Pons (tissue), 1 donor: ENCODE data around the gene MLF2.
"Not testable (repeated sequence)": the region's sequence is repeated elsewhere in the genome, so short reads cannot be mapped to it uniquely, and the experiment has no call there.

Experiments
- DNase-seq: peaks from one replicate; pipeline ENCODE4 v3.0.0-alpha.2; 2016; ENCODE audit warnings: low spot score

The MLF2 gene

DNA sequence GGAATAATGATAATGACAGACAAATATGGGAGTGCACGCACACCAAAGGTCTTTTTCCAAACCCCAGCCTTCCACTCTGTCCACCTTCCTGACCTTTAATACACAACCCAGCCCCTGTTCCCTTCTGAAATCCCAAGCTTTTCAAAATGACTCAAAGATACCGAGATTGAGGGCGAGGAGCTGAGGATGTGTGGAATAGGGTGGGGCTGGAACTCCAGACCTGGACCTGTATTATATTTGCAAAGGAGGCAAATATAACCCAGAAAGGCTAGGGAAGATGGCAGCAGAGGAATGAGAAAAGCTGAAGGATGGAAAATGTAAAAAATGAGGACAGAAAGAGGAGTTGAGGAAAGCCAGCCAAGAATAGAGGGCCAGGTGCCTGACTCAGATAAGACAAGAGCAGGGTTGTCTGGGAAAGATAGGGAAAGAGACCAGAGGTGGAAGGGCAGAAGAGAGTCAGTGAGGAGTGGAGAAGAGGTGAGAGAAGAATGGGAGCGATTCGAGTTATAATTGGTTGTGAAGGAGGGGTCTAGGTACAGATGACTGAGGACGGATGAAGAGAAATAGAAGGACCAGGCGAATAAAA, 12.2 kb upstream of the MLF2 start:
- DNase-seq, result no peak

GRCh38 chr12:6764011-6764828, 11.3 kb upstream of the MLF2 start:
- DNase-seq, result peak; percentile 98

- no peak for DNase-seq
Observed at GRCh38 chr12:6763380-6763779, 10.4 kb upstream of the MLF2 start.

DNA sequence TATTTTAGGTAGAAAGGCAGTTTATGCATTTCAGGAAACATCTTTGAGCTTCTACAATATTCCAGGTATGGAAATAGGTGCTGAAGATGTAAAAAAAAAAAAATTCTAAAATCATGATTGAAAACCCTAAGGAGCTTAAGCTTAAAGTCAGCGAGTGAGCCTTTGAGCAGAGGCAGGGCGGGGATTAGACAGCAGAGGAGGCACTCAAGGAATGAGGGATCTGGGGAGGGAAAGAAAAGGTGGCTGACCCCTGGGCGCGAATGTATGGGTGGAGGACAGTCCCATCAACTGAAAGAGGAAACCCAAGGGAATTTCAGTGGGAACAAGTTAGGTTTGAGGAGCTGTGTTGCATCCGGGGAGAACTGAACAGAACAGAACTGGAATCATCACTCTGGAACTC, 6.8 kb upstream of the MLF2 start:
- no peak for DNase-seq

DNA sequence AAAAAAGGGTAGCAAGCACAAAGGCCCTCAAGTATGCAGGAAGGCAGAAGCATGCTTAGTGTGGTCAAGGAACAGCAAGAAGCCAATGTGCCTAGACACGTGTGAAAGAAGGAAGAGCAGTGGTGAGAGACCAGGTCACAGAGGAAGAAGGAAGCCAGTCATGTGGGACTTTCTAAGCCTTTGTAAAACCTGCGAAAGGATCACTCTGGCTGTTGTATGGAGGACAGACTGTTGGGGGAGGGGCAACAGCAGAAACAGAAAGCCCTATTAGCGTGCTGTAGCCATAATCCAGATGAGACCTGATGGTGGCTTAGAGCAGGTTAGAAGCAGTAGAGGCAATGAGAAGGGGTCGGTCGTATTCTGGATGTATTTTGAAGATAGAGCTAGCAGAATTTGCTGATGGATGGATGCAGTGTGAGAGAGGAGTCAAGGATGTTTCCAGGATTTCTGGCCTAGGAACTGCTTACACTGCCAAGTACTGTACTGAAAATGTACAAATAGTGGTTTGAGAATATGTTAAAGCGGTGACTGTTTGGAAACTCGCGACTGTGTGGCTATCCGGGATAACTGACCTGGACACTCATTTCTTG, 5.7 kb upstream of the MLF2 start:
- DNase-seq, result no peak

- DNase-seq, result no peak
Observed at GRCh38 chr12:6757028-6757690, 4.2 kb upstream of the MLF2 start.

GRCh38 chr12:6754411-6754810, 1.5 kb upstream of the MLF2 start:
- DNase-seq, result peak; percentile 66

GRCh38 chr12:6753772-6754356, 923 bp upstream of the MLF2 start:
- DNase-seq, result no peak

- DNase-seq, result no peak
Observed at GRCh38 chr12:6752167-6752920, 597 bp downstream of the MLF2 start.

DNA sequence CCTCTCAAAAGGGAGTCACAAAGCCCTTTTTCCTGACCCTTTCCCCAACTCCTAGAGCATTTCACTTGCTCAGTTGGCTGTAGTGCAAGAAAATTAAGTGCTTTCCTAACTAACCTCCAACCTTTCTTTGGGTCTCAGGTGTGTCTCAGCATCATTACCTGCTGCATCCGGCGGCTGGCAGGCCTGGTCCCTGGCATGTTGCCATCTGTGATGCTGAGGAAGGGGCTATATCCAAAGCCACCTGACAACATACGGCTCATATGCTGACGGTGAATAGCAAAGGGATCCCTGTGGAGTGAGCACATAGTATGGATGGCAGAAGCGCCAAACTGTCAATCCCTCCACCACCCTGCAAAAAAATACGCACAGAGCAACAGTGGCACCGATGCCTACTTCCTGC, 1.2 kb downstream of the MLF2 start:
- no peak for DNase-seq

DNA sequence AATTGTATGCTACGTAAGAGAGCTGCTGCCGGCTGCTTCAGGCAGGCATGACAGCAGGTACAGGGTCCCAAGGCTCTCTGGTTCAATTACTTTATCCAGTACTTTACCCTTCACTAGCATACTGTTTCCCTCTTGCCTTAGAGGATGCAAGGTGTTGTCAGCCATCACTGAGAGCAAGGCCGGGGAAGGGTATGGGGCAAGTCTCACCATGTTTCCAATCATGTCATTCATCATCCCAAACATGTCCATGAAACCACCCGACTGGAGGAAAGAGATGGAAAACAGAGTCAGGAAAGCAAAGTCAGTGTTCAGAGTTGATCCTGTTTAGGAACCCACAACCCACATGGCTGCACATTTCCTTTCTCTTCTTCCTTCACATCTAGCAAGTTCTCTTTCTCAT, 2.4 kb downstream of the MLF2 start:
- no peak for DNase-seq

- no peak for DNase-seq
Observed at GRCh38 chr12:6748761-6749160, 4.2 kb downstream of the MLF2 start.

DNA sequence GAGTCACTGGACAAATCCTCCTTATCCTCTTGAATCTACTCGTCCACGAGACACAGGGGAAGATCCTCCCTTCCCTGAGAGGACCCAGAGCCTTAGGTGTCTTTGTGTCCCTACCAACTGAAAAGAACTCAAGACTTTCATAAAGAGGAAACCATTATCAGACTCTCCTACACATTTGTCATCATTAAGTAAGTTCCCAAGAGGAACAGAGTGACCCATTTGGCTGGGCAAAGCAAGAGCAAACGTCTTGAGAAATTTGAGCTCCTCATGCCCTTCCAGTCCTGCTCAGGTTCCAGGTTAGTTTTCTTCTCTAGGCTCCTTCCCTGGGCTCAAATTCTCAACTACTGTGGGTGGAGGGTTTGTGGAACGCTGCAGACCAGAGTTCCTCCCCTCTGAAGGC, 5.7 kb downstream of the MLF2 start:
- DNase-seq, result no peak

DNA sequence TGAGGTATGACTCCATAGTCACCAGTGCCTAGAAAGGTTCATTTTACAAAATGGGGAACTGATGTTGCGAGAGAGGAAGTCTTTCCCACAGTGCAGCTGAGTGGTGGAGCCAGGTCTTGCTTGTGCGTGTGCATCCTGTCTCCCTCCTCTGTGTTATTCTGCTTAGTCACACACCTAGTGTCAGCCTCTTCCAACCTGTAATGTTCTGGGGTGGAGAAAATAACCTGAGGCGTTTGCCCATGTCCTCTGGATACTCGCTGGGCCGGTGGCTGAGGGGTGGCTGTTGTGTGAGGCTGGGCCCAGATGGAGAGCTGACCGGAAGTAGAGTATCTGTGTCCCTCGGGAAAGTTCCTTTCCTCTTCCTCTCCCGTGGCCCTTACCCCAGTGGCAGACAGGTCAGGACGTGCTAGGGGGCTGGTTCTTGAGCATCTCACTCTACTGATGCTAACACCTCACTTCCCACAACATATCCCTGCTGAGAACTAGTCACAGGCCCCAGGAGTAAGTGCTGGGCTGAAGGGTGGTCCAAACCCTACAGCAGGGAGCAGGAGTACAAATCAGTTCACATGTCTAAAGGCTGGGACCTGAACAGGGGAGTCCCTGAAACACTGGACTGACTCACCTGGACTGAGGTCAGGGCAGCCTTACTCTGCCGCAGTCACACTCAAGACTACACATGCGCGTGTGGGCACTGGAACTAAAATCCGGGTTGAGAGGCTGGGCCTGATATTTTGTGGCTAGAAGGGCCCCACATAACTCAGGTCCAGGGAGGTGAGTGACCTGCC, 7.0 kb downstream of the MLF2 start:
- peak; percentile 56 for DNase-seq

- not testable (repeated sequence) for DNase-seq
Observed at GRCh38 chr12:6743300-6743699, 9.6 kb downstream of the MLF2 start.

DNA sequence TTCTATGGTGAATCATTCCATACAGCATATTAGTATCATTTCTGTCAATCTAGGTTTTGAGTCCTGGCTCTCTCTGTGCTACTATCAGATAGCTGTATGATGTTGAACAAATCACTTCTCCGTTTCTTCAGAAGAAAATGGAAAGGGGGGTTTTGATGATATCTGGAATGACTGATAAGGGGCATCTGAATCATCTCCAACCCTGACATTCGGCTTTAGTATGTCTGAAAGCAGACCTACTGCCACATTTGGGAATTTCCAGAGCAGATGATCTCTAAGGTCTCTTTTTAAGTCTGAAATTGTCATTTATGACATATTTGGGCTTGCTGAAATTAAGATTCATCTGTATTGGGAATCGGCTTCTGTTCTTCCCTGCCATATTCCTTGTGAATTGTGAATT, 10.1 kb downstream of the MLF2 start:
- no peak for DNase-seq

DNA sequence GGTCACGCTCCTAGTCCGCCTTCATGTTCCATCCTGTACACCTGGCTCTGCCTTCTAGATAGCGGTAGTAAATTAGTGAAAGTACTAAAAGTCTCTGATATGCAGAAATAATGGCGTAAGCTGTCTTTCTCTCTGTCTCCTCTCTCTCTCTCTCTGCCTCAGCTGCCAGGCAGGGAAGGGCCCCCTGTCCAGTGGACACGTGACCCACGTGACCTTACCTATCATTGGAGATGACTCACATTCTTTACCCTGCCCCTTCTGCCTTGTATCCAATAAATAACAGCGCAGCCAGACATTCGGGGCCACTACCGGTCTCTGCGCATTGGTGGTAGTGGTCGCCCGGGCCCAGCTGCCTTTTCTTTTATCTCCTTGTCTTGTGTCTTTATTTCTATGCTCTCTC, 10.9 kb downstream of the MLF2 start:
- not testable (repeated sequence) for DNase-seq

DNA sequence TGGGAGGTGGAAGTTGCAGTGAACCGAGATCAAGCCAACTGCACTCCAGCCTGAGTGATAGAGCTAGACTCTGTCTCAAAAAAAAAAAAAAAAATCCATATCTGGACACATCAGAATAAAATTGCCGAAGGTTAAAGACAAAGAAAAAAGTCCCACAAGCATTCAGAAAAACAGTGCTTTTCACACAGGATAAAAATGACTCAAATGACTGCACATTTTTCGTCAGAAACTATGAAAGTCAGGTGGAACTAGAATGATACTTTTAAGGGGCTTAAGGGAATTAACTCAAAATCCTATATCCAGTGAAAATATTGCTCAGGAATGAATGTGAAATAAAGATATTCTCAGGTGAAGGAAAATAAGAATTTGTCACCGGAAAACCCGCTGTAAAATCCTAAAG, 16.2 kb downstream of the MLF2 start:
- no peak for DNase-seq

- DNase-seq, result peak; percentile 53
Observed at GRCh38 chr12:6735448-6736191, 17.3 kb downstream of the MLF2 start.
